NOMO-1 treated with DMSO at 0.1 percent for 48 hours (cell line): Measurements from ENCODE around the gene CNOT6.

Experiments used
- DNase-seq: peaks from one replicate; lab custom pipeline; 2025; ENCODE audit not compliant: unreplicated experiment; lab: John Stamatoyannopoulos, UW

CNOT6 gene

DNA sequence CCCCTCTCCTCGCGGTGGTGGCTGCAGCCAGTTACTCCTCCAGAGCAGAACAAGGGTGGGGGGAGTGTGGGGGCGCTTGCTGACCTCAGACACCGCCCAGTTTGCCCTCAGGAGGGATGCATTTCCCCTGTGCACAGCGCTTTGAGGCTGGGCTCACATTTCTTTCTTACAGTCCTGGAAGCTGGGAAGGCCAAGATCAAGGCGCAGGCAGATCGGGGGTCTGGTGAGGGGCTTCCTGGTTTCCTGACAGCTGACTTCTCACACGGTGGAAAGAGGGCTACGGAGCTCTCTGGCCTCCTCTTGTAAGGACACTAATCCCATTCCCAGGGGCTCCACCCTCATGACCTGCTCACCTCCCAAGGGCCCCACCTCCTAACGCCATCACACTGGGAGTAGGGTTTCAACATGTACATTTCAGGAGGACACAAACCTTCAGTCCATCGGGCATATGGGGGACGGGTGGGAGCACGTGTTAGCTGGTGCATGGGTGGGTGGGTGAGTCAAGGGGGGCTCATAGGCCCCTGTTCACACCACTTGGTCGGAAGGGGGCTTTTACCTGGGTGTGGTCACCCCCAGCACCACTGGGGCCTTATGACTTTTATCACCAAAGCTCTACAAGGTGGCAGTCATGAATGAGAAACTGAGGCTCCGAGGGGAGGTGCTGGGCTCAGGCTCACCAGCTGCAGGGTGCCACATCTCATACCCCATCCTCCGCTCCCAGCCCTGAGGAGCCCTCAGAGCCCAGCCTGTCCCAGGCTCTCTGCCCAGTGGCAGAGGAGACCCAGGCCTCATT is 104.8 kb downstream of the CNOT6 start:
- no peak for DNase-seq

DNA sequence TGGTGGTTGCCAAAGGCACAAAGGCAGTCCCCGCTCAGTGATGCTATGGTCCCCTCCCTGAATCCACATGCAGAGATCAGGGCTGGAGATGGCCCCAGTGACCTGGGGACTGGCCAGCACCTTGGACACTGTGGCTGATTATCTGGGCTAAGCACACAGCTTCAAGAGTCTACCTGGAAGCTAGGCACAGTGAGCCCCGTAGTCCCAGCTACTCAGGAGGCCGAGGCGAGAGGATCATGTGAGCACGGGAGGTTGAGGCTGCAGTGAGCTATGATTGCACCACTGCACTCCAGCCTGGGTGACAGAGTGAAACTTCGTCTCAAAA is 105.4 kb downstream of the CNOT6 start:
- no peak for DNase-seq

DNA sequence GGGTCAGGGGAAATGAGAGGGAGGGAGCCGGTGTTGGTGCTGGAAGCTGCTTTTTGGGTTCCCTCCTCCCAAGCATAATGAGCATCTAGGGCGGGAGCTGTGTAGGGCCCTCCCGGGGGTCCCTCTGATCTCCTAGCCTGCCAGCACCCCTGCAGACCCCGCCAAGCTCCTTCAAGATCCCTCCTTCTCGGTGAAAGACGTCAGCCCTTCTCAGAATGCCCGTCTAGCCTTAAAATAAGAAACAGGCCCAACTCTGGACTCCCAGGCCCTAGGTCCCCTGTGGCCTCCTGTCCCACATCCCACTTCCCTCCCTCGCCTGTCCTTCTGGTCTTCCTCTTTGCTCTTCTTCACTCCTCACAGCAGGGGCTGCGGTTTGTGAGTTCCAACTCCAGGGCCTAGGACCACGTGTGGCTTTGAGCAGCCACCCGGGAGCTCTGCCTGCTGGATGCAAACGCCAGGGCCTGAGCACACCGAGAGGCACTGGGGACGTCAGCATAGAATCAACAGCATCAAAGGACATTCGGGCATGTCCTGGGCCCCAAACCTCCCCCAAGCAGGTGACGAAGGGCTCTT is 105.9 kb downstream of the CNOT6 start:
- DNase-seq, result no peak

DNA sequence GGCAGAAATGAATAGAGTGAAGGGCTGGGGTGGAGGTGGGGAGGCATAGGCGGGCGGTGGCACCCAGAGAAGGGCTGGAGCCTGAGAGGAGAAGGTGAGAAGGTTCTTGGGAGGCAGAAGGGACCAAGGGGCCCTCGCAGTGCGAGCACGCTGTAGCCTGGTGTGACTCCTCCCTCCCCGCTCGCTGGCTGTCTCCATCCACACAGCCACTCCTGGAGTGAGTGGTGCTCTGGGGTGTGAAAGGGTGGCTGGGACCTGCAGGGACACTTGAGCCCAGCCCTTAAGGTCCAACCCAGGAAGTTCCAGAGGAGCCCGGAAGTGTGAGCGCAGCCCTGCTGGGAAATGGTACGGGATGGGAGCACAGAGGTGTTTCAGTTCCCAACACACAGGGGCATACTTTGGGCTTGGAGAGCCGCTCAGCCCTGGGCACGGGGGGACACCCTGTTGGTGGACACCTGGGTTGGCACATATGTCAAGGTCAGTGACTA is 106.4 kb downstream of the CNOT6 start:
- DNase-seq, result no peak

DNA sequence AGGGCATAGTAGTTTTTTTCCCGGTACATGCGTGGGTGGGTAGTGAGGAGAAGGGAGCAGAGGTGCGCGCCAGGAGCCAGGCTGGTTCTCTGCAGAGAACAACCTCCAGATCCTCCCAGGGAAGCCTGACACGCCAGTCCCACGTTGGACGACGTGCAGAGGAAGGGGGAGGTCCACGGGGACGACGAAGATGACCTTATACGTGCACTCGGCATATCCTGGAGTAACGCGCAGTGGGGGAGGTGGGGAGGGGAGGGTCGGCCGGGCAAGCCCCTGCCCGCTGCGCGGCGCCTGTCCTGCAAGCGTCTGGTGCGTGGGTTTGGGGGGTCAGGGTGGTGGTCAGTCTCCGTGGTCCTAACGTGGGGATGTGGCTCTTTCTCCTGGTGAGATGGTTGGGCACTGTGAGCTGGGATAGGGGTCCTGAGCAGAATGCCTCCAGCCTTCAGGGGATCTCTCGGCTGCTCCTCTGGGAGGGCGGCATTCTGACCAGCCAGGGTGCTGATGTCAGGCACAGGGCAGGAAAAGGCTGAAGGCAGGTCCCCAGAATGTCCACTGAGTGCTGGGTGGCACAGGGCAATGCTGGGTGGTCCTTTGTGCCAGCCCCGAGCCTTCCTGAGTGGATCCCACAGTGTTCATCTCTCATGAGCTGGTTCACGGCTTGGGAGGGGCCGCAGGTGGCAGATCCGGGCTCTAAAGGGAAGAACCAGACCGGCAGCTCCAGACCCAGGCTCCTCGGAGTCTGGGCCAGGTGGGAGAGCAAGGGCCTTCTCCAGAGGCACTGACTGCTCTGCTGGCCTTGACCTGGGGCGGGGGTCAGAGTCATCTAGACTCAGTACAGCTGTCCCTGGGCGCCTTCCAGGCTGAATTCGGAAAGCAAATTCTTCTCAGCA is 107.7 kb downstream of the CNOT6 start:
- DNase-seq, result no peak

DNA sequence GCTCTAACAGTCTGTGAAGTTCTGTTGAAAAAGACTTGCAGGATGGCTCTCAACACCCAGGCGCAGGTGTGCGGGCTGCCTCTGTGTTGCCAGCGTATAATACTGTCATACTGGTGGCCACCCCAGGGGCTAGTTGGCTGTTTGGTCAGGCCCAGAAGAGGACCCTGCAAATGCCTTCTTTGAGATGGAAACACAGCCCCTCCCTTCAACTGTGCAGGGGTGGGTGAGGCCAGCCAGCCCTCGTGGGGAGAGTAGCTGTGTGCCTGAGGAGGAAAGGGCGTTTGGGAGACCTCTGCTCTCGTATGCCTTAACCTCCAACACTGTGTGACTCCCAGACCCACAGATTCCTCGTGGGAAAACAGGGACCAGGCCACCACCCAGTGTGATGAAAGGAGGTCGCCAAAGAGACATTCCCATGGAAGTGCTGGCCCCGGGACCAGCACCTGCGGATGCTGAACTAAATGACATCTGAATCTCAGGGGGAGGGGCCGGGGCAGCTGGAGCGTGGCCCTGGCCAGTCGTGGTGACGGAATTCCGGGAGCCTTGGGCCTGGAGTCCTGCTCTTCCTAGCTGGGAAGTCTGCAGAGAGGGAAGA is 108.4 kb downstream of the CNOT6 start:
- DNase-seq, result no peak

DNA sequence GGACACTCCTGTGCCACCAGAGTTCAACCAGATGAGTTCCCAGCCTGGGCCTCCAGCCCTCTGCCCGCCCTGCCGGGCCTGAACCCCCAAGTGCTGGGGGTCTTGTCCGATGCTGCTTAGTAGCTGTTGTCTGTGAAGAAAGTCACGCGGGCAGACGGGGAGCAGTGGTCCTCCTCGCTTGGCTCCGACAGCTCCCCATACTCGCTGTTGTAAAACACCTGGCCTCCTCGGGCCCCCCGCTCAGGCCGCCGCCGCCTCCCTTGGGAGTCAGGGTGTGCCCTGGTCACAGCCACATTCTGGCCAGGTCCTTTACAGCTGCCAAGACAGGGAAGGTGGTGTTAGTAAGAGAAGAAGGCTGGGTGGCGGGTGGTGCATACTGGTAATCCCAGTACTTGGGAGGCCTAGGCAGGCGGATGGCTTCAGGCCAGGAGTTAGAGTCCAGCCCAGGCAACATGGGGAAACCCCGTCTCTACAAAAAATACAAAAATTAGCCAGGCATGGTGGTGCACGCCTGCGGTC is 109.0 kb downstream of the CNOT6 start:
- DNase-seq, result no peak

DNA sequence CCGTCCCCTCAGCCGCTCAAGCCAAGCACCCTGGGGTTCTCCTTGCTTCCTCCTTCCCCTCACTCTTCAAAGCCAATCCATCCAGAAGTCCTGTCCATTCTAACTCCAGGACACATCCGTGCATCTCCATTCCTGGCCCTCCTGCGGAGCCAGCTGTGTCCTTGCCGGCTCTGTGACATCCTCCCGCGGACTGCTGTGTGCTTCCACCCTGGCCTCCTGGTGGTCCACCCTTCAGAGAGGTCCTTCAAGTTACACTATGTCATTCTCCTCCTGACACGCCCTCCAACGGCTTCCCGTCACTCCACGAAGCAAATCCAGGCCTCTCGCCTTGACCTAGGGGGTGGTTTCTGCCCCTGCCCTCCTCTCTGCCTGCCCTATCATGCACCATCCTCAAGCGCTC is 110.1 kb downstream of the CNOT6 start:
- no peak for DNase-seq

DNA sequence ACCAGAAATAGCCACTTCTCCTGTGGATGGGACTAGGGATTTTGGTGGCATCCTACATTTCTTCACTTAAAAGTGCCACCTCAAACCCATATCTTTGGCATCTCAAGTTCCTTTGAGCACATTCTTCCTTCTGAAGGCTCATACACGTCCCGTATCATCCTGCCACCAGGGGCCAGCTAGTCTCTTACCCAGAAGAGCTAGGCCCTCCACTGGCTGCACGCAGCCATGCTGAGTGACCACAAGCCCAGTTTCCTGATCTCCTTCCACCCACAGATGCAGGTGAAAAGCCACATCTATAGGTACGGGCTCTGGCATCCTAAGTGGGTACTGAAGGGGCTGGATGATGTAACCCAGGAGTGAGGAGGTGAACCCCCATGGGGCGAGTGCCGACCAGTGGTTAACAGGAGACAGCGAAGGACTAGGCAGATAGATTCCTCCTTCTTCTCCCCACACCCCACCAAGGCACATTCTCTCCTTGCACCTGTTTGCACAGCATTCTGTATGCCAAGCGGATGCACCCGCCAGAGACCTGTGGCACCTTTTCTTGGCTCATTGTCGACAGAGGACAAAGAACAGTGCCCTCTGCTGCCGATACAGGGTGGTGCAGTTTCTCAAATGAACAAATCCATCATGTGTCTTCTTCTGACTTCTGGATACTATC is 111.5 kb downstream of the CNOT6 start:
- peak; percentile 26 for DNase-seq

DNA sequence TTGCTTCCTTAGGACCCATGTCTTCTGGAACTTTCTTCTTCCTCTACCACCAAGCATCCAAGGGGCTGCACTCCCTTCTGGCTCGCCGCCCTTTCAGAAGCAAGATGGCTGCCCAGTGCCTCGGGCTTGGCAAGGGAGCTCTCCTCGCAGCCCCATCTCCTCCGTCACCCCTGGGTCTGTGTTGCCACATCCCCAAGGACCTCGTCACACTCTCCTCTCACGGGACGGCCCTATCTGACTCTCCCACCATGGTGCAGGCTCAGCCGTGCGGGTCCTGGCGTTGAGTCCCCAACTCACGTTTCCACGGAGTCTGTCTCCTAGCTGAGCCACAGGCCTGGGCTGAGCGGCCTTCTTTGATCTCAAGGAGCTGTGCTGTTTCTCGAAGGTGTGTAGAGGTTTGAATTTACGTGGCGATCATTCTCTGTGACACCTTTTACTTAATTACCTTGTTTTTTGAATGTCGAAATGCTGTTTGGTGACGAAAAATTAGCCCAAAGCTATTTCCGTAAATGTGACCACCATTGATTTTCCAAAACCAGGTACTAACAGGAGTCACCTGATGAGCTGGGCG is 112.1 kb downstream of the CNOT6 start:
- DNase-seq, result no peak

DNA sequence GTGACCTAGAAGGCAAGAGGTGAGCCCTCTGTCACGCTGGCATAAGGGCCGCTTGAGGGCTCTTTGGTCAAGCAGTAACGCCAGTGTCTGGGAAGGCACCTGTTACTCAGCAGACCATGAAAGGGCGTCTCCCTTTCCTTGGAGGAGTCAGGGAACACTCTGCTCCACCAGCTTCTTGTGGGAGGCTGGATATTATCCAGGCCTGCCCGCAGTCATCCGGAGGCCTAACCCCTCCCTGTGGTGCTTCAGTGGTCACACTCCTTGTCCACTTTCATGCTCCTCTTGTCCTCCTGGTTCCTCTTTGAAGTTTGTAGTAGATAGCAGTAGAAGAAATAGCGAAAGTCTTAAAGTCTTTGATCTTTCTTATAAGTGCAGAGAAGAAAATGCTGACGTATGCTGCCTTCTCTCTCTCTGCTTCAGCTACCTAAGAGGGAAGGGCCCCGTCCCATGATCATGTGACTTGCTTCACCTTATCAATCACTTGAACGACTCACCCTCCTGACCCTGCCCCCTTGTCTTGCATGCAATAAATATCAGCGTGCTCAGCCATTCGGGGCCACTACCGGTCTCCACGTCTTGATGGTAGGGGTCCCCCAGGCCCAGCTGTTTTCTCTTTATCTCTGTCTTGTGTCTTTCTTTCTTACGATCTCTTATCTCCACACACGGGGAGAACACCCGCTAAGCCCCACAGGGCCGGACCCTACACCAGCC is 113.8 kb downstream of the CNOT6 start:
- no peak for DNase-seq

DNA sequence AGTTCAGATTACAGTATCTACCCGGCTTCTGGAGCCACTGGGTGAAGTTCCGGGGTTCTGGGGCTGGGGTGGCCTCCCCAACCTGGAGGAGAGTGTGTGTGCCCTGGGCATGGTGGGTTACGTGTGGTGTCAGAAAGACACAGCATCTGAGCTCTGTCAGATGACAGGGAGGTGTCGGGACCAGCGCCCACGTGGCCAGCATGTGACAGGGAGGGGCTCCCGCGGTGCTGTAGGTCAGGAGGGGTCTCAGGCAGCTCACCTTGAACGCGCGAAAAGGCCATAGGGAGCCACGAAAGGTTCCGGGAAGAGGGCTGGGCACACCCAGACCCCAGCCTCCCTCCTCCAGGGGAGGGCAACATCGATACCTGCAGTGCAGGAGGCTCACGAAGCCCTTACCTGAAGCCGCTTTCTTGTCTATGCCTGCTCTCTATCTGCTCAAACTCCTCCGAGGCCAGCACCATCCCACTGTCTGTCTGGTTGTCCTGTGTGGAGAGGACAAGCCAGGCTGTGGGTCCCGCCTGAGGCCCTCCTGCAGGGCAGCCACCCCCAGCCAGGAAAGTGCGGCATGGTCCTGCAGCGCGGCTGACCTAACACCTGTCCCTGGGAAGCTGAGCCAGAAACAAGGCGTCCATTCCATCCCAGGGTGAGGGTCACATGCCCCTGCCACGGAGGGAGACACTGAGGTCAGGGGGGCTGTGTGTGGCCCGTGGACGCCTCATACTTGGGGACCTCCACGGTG is 114.6 kb downstream of the CNOT6 start:
- DNase-seq, result no peak

DNA sequence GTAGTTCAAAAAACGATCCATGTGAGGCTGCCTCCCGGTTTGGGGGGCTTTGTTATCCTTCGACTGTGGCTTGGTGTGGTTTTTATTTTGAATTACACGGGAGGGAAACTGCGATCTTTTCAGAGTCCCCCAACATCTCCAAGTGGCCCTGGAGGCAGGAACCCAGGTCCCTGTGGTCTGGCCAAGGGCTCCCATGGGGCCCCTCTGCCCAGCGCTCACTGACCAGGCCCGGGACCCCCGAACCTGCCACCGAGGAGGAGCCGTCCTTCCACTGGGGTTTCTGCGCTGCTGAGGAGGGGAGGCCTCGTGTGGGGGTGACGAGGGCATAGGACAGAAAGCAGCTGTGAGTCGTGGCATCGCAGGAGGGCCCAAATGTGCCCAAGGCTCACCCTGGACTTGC is 115.2 kb downstream of the CNOT6 start:
- no peak for DNase-seq

DNA sequence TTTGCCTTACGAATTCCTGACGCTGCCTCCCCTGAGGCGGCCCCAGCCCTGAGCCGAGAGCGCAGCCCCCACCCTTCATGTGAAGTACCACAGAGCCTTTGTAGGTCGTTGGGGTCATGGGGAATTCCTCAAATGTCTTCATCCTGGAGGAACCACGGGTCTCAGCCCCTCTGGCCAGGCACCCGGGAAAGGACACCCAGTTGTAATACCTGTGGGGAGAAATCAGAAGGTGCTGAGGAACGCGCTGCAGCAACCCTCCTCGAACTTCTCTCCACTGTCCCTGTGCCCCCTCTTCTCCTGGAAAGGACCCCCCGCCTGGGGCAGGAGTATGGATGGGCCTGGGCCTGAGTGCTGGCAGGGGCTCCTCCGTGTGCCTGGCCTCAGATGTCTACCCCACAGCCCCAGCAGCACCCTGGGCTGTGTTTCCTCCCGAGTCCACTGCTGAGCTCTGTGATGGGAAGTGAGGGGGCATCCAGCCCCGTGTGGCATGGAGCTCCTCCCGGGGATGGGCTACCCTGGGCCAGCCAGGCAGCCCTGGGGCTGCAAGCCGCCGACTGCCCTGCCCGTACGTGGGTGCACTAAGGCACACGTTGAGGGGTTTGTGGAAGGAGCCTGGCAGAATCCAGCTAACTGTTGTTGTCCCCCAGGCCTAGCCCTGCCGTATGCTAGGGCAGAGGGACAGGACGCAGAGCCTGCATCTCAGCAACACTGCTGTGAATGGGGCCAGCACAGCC is 115.8 kb downstream of the CNOT6 start:
- DNase-seq, result no peak

DNA sequence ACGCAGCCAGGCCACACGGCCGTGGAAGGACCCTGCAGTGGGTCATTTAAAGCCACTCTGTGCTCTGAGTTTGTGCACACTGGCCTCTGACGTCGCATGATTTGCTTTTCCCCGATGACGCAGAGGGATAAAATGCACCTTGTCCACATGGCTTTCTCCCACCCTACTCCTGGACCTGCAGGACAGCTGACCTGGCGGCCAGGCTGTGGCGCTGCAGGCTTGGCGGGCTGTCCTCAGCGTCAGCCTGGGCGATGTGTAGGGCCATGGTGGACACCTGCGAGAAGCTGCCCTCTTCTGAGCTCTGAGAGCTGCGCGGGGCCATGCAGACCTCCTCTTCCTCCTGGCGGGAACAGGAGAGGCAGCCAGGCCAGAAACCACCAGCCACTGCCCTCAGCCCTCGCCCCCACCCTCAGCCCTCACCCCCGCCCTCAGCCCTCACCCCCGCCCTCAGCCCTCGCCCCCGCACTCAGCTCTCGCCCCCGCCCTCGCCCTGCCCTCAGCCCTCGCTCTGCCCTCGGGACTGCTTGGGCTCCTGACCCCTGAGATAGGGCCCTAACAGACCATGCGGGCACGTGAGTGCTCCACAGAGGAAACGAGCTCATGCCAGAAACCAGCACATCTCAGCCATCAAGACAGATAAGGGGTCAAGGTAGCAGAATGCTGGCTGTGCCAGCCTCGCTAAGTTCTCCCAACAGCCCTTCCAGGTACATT is 117.1 kb downstream of the CNOT6 start:
- DNase-seq, result no peak

DNA sequence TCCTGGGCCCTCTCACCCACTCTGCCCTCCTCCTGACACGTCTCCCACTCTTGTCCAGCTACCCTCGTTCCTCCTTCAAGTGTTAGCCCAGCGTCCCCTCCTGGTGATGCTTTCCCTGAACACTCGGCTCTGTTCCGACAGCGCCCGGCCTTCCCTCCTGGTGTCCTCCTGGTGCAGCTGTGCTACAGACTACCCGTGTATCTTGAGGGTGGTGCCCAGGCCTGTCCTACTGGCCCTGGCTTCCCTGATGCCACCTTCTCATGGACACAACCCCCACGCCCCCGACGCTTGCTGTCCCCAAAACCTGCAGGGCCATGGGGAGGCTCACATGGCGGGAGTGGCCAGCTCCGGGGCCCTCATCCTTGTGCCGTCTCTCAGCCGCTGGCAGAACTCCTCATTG is 118.5 kb downstream of the CNOT6 start:
- DNase-seq, result no peak

DNA sequence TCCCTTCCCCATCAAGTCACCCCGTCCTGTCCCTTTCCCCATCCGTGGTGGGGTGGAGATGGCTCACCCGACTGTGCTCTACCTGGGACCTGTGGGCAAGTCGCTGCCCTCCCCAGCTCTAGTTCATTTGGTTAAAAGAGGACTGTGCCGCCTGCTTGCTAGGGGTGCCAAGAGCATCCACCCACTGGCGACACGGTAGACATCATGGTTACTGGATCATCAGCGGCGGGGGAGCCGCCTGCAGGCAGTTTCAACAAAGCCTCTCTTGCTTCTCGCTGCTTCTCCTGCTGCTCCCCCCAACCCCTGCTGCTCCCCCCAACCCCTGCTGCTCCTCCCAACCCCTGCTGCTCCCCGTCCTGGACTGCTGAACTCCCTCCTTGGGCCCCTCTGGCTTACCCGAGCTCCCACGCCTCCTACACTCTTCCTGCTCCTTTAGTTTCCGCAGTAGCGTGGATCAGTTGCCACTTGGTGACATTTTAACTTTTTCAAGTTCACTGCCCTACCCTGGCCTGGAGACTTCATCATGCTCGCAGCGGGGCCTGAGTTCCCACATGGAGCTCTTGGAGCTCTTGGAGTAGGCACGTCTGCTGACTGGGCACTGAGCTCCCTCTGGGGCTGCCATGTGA is 119.1 kb downstream of the CNOT6 start:
- no peak for DNase-seq
